NCI-H2196 (cell line): ENCODE data around the gene EED.
A peak's percentile ranks its signal among the peaks of the same experiment; 100 is the strongest.
"Not testable (repeated sequence)": the region's sequence is repeated elsewhere in the genome, so short reads cannot be mapped to it uniquely, and the experiment has no call there.

Experiments used
- DNase-seq: peaks from one replicate; lab custom pipeline; 2025; ENCODE audit not compliant: unreplicated experiment; lab: John Stamatoyannopoulos, UW

Gene EED

DNA sequence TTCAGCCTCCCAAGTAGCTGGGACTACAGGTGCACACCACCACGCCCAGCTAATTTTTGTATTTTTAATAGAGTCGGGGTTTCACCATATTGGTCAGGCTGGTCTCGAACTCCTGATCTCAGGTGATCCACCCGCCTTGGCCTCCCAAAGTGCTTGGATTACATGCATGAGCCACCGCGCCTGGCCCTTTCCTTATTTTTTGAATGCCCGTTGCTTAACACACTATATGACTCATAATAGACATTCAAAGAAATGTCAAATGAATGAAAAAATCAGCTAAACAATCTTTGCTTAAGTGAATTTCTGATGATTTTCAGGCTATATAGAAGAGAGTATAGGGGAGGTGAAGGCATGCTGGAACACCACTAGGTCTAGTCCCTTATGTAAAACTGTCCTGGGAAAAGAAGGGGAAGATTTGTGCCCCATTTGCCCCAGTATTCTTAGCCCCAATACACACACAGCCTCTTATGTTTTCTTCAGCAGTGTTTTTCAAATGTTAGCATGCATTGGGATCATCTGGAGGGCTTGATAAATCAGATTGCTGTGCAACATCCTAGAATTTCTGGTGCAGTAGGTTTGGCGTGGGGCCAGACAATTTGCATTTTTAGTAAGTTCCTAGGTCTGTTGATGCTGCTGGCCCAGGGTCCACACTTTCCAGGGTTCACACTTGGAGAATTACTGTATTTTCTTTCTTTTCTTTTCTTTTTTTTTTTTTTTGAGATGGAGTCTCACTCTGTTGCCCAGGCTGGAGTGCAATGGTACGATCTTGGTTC lies 45.1 kb downstream of the EED start:
- DNase-seq, result not testable (repeated sequence)

DNA sequence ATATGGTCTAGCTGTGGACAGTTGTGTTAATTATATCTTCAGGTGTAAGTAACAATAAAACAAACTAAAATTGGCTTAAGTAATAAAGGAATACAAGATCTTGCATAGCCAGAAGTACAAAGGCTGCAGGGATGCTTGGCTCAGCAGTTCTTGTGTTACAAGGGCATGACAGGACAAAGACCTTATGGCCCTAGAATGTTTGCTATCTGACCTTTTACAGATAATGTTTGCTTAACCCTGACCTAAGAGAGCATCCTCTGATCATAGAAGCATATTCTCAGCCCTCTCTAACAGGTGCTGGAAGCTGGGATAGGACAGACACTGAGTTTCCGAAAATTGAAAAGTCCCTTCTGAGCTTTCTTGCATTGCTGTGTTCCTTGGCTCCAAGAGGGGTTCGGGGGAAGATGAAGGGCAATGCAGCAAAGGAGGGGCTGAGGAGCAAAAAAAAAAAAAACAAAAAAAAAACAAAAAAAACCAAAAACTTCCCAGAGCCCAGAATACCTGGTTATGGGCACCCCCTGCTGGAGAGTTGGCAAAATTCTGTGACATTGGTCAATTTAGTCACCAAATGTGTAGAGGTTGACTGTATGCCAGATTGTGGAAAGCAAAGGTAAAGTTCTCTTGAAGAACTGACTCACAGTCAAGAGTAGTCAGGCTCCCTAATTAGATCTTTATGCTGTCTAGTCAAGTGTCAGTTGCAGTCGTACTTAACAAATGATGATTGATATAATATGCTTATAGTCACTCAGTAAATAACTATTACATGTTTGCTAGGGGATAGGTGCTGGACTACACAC lies 47.1 kb downstream of the EED start:
- peak; percentile 76 for DNase-seq

DNA sequence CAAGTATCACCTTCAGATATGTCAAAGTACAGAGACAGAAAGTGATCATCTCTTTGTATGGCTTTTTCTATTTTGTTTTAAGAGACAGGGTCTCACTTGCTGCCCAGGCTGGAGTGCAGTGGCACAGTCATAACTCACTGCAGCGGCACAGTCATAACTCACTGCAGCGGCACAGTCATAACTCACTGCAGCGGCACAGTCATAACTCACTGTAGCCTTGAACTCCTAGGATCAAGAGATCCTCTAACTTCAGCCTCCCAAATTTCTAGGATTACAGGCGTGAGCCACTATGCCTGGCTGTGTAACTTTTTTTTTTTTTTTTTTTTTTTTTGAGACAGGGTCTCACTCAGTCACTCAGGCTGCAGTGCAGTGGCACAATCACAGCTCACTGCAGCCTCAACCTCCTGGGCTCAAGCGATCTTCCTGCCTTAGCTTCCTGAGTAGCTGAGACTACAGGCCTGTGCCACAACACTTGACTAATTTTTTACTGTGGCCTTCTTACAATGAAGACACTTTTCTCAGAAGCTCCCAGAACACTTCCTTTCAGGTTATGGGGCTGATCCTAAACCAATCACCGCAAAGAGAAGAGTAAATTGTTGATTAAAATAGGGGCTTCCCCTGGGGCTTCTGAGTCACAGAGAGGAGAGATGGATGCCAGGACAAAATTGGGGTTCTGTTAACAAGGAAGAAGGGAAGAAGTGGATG lies 48.5 kb downstream of the EED start:
- no peak for DNase-seq

DNA sequence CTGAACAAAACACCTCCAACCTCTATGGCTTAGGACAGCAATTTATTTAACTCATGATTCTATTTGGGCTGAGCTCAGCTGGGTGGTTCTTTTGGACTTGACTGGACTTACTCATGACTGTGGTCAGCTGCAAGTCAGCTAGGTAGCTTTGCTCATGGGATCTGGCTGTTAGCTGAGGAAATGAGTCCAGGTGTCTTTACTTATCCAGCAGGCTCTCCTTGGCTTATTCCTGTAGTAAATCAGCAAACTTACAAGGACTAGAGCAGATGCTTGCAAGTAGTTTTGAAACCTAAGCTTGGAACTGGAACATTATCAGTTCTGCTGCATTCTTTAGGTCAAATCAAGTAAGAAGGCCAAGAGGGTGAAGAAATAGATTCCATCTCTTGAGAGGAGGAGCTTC lies 49.5 kb downstream of the EED start:
- no peak for DNase-seq

DNA sequence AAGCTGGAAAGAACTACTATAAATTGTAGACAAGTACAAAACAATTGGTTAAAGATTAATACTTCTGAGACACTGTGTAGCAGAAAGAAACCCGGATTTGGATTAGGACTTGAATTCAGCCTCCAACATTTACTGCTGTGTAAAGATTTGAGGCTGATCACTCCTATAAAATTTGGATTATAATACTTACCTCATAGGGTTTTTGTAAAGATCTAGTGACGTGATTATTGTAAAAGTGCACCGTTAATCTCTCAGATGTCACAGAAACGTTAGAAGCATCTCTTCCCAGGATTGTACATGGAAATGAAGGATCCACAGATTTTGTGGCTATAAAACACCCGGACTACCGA lies 57.2 kb downstream of the EED start:
- no peak for DNase-seq

DNA sequence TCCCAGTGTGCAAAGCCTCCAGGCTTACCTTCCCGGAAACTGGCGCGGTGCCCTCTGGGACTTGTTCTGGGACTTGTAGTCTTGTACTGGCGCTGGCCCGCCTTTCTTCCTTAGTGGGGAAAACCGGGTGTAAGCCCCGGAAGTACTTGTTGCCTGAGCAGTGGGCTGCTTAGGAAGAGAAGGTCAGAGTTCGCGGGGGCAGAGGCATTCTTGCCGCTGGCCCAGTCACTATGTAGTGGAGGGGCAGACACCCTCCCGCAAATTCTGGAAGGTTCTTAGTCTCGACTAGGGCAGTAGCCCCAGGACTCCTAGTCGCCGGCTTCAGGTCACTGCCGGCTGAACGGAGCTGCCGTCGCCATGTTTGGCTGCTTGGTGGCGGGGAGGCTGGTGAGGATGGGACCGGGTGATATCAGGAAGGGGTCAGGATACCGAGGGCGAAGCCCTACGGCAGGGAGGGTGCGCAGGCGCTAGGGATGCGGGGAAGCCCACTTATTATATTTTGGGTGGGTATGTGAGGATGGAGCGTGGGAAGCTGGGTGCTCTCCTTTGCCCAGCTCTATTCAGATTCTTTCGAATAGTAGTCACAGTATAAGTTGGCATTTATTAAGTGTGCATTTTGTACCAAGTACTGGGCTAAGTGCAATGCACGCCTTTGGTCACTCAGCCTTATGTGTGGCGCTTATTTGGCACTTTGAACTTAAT lies 57.7 kb downstream of the EED start, which contains the start of gene HIKESHI:
HIKESHI (plus strand) TSS at position 149 of the 702 bp plus-strand sequence; CDS start at position 358, 209 bp downstream.
- DNase-seq, result peak; percentile 100

DNA sequence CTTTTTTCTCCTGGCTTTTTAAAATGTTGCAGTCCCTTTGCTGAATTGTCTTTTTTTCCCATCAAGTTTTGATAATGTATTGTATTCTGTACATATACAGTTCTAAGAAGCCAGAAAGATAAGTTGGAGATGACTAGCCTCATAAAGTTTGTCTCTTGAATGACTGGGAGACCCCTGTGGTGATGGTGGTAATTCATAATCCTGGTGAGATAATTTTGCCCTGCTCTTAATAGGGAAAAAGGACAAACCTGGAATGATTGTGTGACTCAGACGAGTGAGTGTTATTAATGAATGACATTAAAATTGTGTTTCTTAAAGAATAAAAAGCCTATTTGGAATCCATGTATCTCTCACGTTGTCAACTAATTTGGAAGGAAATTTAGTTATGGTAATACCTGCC lies 58.7 kb downstream of the EED start:
- DNase-seq, result no peak

DNA sequence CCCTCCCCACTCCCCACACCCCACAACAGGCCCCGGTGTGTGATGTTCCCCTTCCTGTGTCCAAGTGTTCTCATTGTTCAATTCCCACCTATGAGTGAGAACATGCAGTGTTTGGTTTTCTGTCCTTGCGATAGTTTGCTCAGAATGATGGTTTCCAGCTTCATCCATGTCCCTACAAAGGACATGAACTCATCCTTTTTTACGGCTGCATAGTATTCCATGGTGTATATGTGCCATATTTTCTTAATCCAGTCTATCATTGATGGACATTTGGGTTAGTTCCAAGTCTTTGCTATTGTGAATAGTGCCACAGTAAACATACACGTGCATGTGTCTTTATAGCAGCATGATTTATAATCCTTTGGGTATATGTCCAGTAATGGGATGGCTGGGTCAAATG lies 64.2 kb downstream of the EED start:
- not testable (repeated sequence) for DNase-seq

DNA sequence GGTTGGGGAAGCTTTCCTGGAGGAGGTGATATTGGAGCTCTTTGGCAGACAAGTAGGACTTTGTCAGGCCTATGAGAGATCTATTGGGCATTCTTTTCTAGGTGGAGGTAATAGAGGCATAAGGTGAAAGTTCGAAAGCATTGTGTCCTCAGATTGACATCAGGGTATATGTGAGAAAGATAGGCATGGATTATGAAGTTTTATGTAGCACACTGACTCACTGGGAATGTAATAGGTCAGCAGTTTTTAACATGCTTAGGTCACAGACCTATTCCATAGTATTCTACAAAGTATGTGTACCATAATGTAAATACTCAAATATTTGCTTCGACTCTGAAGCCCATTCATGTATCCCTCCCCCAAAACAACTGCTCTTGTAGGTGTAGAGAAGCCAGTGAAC lies 69.2 kb downstream of the EED start:
- DNase-seq, result no peak

DNA sequence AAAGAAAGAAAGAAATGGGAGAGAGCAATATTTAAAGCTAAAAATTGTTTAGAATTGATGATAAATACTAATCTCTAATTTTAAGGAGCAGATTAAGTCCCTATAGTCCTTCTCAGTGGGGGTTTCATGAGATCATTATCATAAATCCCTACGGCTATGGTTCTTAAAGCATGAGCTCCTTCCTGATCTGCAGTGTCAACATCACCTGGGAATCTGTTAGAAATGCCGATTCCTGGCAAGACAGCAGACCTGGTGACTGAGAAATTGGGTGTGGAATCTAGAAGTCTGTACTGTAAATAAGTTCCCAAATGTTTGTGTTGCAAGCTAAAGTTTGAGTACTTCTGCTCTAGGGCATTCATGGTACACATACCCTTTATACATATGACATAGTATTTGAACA lies 70.1 kb downstream of the EED start:
- no peak for DNase-seq
